MCF 10A (cell line): ENCODE results near the gene MRPS17. TPM values are rescaled to one million over a fixed set of nuclear protein-coding genes. Genes with fewer than 3 reads are reported as not detected.

Source experiments
- BruUV-seq: library from RNA; stranded (reverse); fragments of 400-500 nt; replicated peaks from 2 replicates; lab custom pipeline; 2021; lab: Mats Ljungman, UMichigan
- CTCF ChIA-PET: fragments of 300-600 bp; sonication (Branson Sonifier 250); formaldehyde crosslinking; extraction: SDS; loops from one replicate; lab custom pipeline; 2021; ENCODE audit warnings: antibody characterized with exemption, inconsistent platforms; lab: Yijun Ruan, JAX
- POLR2A ChIA-PET: fragments of 300-600, 350-650 bp; sonication (Branson Sonifier 250); formaldehyde crosslinking; extraction: SDS; loops from one replicate; lab custom pipeline; 2020; ENCODE audit warnings: antibody characterized with exemption, inconsistent platforms; lab: Yijun Ruan, JAX
- DNase-seq: peaks from one replicate; pipeline ENCODE4 v3.0.0-alpha.2; 2018; ENCODE audit not compliant: unreplicated experiment
- H3K27ac Mint-ChIP-seq: one replicate; pipeline ENCODE4 v1.8.0; 2022; ENCODE audit warnings: mild to moderate bottlenecking, low read depth, mixed read lengths; ENCODE audit not compliant: unreplicated experiment
- H3K27me3 Mint-ChIP-seq: one replicate; pipeline ENCODE4 v1.8.0; 2022; ENCODE audit warnings: mixed read lengths; ENCODE audit not compliant: insufficient read depth, unreplicated experiment
- H3K36me3 Mint-ChIP-seq: one replicate; pipeline ENCODE4 v1.8.0; 2022; ENCODE audit warnings: mild to moderate bottlenecking, moderate library complexity, mixed read lengths; ENCODE audit not compliant: insufficient read depth, unreplicated experiment
- H3K4me1 Mint-ChIP-seq: one replicate; pipeline ENCODE4 v1.8.0; 2022; ENCODE audit warnings: mixed read lengths; ENCODE audit not compliant: insufficient read depth, unreplicated experiment
- H3K4me3 Mint-ChIP-seq: one replicate; pipeline ENCODE4 v1.8.0; 2022; ENCODE audit warnings: mild to moderate bottlenecking, moderate library complexity, mixed read lengths; ENCODE audit not compliant: unreplicated experiment
- H3K9me3 Mint-ChIP-seq: one replicate; pipeline ENCODE4 v1.8.0; 2022; ENCODE audit warnings: mixed read lengths; ENCODE audit not compliant: unreplicated experiment
- CTCF ChIP-seq: fragments of 200-600 bp; IDR thresholded peaks from one replicate; pipeline ENCODE4 v1.8.0; 2022; ENCODE audit warnings: antibody characterized with exemption, mild to moderate bottlenecking; ENCODE audit not compliant: unreplicated experiment
- intact Hi-C: fragments of 100-400 bp; cut with micrococcal nuclease; formaldehyde crosslinking; loops from 2 replicates; pipeline ENCODE4 v1.14.1; 2022
- total RNA-seq: library from RNA; stranded (reverse); gene quantifications from 2 replicates; pipeline ENCODE4 v1.2.3, GENCODE V29; 2022

The MRPS17 gene
- total RNA-seq, 1 experiment from 2014 or later: 31.0 TPM

- intact Hi-C loops: loop anchor here (2.0 kb wide), 1 partner anchor 324 kb away; no protein-coding TSS in a partner anchor
- ChIA-PET POLR2A (interaction anchor here (0.6 to 4.2 kb wide), 17 partner anchors 10 to 1116 kb away, joined by 3 to 40 read pairs (median 5); partner anchors contain the start of genes CCT6A, CHCHD2 and PSPH), CTCF (interaction anchor here (0.5 to 2.5 kb wide), 17 partner anchors 9 to 421 kb away, joined by 3 to 22 read pairs (median 3); partner anchors contain the start of genes PSPH and SUMF2)
- no peaks in the 10 kb centered on the region for H3K27me3 Mint-ChIP-seq
- no peak for TF ChIP-seq CTCF
- H3K4me3 Mint-ChIP-seq: peak overlapping the region; percentile 70
- no TSS peak for BruUV-seq
- peak overlapping the region; percentile 78 for H3K27ac Mint-ChIP-seq
- peaks cover 25% of the 10 kb centered on the region for H3K4me1 Mint-ChIP-seq
- peaks cover 15% of the 10 kb centered on the region for H3K36me3 Mint-ChIP-seq
- H3K9me3 Mint-ChIP-seq: no peaks in the 10 kb centered on the region
- no peak for DNase-seq
Measured at GRCh38 chr7:55965100-55965470, 13.4 kb downstream of the MRPS17 start.

- intact Hi-C loops: loop anchor here (2.0 kb wide), 1 partner anchor 325 kb away; no protein-coding TSS in a partner anchor
Measured at GRCh38 chr7:55965805-55966421, 14.2 kb downstream of the MRPS17 start.

GRCh38 chr7:55966851-55967250 lies 15.2 kb downstream of the MRPS17 start:
- TF ChIP-seq CTCF: no peak
- CTCF ChIA-PET: interaction anchor here (0.5 to 2.2 kb wide), 5 partner anchors 12 to 325 kb away, joined by 3 to 12 read pairs (median 4); no protein-coding TSS in a partner anchor
- peak; percentile 6 for DNase-seq
- no TSS peak for BruUV-seq
- Mint-ChIP-seq H3K9me3 (no peaks in the 10 kb centered on the region), H3K36me3 (peaks cover 22% of the 10 kb centered on the region), H3K4me3 (no peak overlapping the region), H3K4me1 (peaks cover 31% of the 10 kb centered on the region), H3K27ac (no peak overlapping the region), H3K27me3 (no peaks in the 10 kb centered on the region)
- POLR2A ChIA-PET: interaction anchor here (1.9 to 4.2 kb wide), 6 partner anchors 10 to 98 kb away, joined by 7 to 40 read pairs (median 27); partner anchors contain the start of genes CCT6A, PSPH and SUMF2
- intact Hi-C loops: no loop called here

More at GRCh38 chr7:55965805-55966421, 14.2 kb downstream of the MRPS17 start:
- H3K9me3 Mint-ChIP-seq: no peaks in the 10 kb centered on the region
- no peak for TF ChIP-seq CTCF
- peak overlapping the region; percentile 70 for H3K4me3 Mint-ChIP-seq
- ChIA-PET POLR2A (interaction anchor here (0.9 to 4.2 kb wide), 11 partner anchors 11 to 327 kb away, joined by 3 to 40 read pairs (median 7); partner anchors contain the start of genes CCT6A, PSPH and SUMF2), CTCF (interaction anchor here (0.6 to 2.5 kb wide), 8 partner anchors 10 to 369 kb away, joined by 3 to 22 read pairs (median 5); partner anchors contain the start of gene PSPH)
- H3K4me1 Mint-ChIP-seq: peaks cover 31% of the 10 kb centered on the region
- H3K36me3 Mint-ChIP-seq: peaks cover 22% of the 10 kb centered on the region
- BruUV-seq: no TSS peak
- peak; percentile 61 for DNase-seq
- H3K27me3 Mint-ChIP-seq: no peaks in the 10 kb centered on the region
- H3K27ac Mint-ChIP-seq: peak overlapping the region; percentile 78

- intact Hi-C loops: no loop called here
- POLR2A ChIA-PET: no interaction called here
- Mint-ChIP-seq H3K9me3 (no peaks in the 10 kb centered on the region), H3K27ac (peak overlapping the region; percentile 37), H3K27me3 (no peaks in the 10 kb centered on the region), H3K4me3 (no peak overlapping the region), H3K4me1 (peaks cover 17% of the 10 kb centered on the region), H3K36me3 (peaks cover 22% of the 10 kb centered on the region)
- DNase-seq: no peak
- BruUV-seq: no TSS peak
- TF ChIP-seq CTCF: no peak
- CTCF ChIA-PET: interaction anchor here (0.6 kb wide), 1 partner anchor 824 kb away, joined by 3 read pairs; no protein-coding TSS in a partner anchor
Measured at GRCh38 chr7:55969391-55969790, 17.7 kb downstream of the MRPS17 start.
